Heart left ventricle (tissue), 16 donors: ENCODE measurements around the gene TMEM8B. TPM values are rescaled to one million over a fixed set of nuclear protein-coding genes. Genes with fewer than 3 reads are reported as not detected.
"Not testable (repeated sequence)": the region's sequence is repeated elsewhere in the genome, so short reads cannot be mapped to it uniquely, and the experiment has no call there.

Source experiments
- ATAC-seq, 4 donors: fragments of 200-7000 bp; cut with Tn5 transposase; one replicate each; pipeline ENCODE4 v1.9.1; 2020 to 2022; ENCODE audit warnings: moderate library complexity in 4 of 4, mild to moderate bottlenecking in 3 of 4, moderate number of reproducible peaks in 1 of 4
- DNase-seq, 5 donors: peaks; one replicate each; pipeline ENCODE4 v3.0.0-alpha.2; 2020
- H3K27ac ChIP-seq, 12 donors: fragments of 200-600 bp; sonication (generic) in 4 of 12; one replicate each; pipeline versions ENCODE4 v1.5.0 to v1.8.0; 2016 to 2022; ENCODE audit warnings: mild to moderate bottlenecking in 2 of 12
- H3K27me3 ChIP-seq, 9 donors: fragments of 200-600 bp; sonication (generic) in 2 of 9; one replicate each; pipeline versions ENCODE4 v1.5.1 to v1.8.0; 2016 to 2022; ENCODE audit warnings: mild to moderate bottlenecking in 3 of 9
- H3K36me3 ChIP-seq, 9 donors: fragments of 200-600 bp; sonication (generic) in 2 of 9; one replicate each; pipeline versions ENCODE4 v1.5.0 to v1.8.0; 2018 to 2022; ENCODE audit warnings: mild to moderate bottlenecking in 2 of 9
- H3K4me1 ChIP-seq, 12 donors: fragments of 200-600 bp; sonication (generic) in 4 of 12; one replicate each; pipeline versions ENCODE4 v1.5.0 to v1.8.0; 2016 to 2022; ENCODE audit warnings: mild to moderate bottlenecking in 3 of 12
- H3K4me3 ChIP-seq, 12 donors: fragments of 200-600 bp; sonication (generic) in 4 of 12; one replicate each; pipeline versions ENCODE4 v1.5.0 to v1.8.0; 2017 to 2022; ENCODE audit warnings: mild to moderate bottlenecking in 9 of 12, moderate library complexity in 4 of 12
- H3K9me3 ChIP-seq, 12 donors: fragments of 200-600 bp; sonication (generic) in 4 of 12; one replicate each; pipeline versions ENCODE4 v1.5.0 to v1.8.0; 2016 to 2022; ENCODE audit warnings: mild to moderate bottlenecking in 1 of 12
- POLR2A ChIP-seq, 2 donors: fragments of 450-650 bp; IDR thresholded peaks; one replicate each; pipeline ENCODE4 v1.6.1; 2017; ENCODE audit warnings: antibody characterized with exemption in 2 of 2, mild to moderate bottlenecking in 2 of 2, moderate library complexity in 2 of 2
- WGBS, 4 donors: extraction: QIAGEN DNeasy Blood & Tissue Kit in 2 of 4; methylation state at CpG; one replicate each; pipeline versions ENCODE4 v1.1.5 to v1.1.7; 2013 to 2018; 5-methylcytosine and 5-hydroxymethylcytosine counted together
- intact Hi-C, 10 donors: fragments of 100-400 bp; cut with DNase I; formaldehyde crosslinking; loops; one replicate each; pipeline versions ENCODE4 v1.11.1 to v1.14.2; 2022
- polyA plus RNA-seq, 2 donors: library from polyadenylated mRNA; stranded (reverse); fragments of 200-250 nt; gene quantifications; one replicate each; pipeline ENCODE4 v1.2.3, GENCODE V29; 2013
- total RNA-seq, 9 donors: library from RNA; depleted of rRNA in 2 of 9; stranded (reverse); fragments of >200 nt in 2 of 9; fragmentation: NEBNext Ultra II Directional in 3 of 9; extraction: Animal tissue kit (Norgen Biotek cat#: 25700) in 3 of 9; gene quantifications; one replicate each; pipeline versions ENCODE4 v1.1.0 to v1.2.4, GENCODE V29; 2016 to 2023
- TF ChIP-seq, protein P1 (sequence below), 12 donors: fragments of 200-600 bp; sonication (generic) in 4 of 12; IDR thresholded peaks; one replicate each; pipeline versions ENCODE4 v1.5.0 to v1.8.0; 2018 to 2022; ENCODE audit warnings: antibody characterized with exemption in 12 of 12, mild to moderate bottlenecking in 5 of 12
- donor health status: ischemic (EF 13 %, LVEDD 7.1; RV severe dilation, severe dysfunction).
- donor health status: healthy with polysubstance abuse.
- donor health status: DM: no; HTN: yes; CAD: no.
- donor health status: DM: no; HTN: no; CAD: no.
- donor health status: ischemic (EF 25% LVEDD 6.9; RV normal size, moderate dysfunction).
- donor health status: ischemic (EF 25% LVEDD 5.7; RV mildly dilated, moderate dysfunction).
- donor health status: healthy.
- donor health status: DM: yes; HTN: yes; CAD: no.
- donor health status: ischemic (EF 35%, LVEDD 5.7; RV mildly dilated, moderate dysfunction).
- donor health status: nonischemic (EF 11% LVEDD 7.7; RV severe dilation, severe dysfunction).
- donor health status: DM: yes; HTN: yes; CAD: no.
- donor health status: PGD.
- donor health status: ischemic (EF 29% LVEDD 5.4; RV normal size, mild dysfunction).
- donor health status: nonischemic (EF 23%, LVEDD 6.1; RV moderate dilation, normal function).

TMEM8B gene
- total and polyA plus RNA-seq, 11 donors, result 7.9 to 21.4 (median 17.9) TPM

DNA sequence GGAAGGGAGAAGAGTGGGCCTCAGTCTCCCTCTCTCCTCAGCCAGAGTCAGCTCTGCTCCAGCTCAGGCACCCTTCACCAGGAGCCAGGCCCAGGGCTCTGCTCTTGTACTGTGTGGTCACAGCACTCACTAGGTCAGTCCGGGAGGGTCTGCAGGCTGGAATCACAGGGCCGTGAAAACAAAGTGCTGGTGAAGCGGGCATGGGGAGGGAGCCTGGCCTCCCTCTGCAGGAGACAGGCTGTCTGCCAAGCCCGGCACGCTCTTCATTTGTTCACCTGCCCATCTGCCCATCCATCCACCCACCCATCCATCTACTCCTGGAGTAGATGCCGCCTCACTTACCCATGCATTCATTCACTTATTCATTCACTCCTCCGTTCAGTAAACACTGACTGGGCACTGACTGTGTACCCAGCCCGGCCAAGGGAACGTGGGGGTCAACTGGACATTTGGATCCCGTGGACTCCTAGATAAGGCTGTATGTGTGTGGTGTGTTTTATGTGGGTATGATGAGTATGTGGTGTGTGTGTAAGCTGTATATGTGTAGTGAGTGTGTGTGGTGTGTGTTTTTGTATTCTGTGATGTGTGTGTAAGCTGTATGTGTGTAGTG is 83.9 kb downstream of the TMEM8B start:
- H3K36me3 ChIP-seq, result no peaks in the 10 kb centered on the region
- no peak for TF ChIP-seq POLR2A (IDR thresholded peaks at IDR 0.05)
- TF ChIP-seq, protein P1, sequence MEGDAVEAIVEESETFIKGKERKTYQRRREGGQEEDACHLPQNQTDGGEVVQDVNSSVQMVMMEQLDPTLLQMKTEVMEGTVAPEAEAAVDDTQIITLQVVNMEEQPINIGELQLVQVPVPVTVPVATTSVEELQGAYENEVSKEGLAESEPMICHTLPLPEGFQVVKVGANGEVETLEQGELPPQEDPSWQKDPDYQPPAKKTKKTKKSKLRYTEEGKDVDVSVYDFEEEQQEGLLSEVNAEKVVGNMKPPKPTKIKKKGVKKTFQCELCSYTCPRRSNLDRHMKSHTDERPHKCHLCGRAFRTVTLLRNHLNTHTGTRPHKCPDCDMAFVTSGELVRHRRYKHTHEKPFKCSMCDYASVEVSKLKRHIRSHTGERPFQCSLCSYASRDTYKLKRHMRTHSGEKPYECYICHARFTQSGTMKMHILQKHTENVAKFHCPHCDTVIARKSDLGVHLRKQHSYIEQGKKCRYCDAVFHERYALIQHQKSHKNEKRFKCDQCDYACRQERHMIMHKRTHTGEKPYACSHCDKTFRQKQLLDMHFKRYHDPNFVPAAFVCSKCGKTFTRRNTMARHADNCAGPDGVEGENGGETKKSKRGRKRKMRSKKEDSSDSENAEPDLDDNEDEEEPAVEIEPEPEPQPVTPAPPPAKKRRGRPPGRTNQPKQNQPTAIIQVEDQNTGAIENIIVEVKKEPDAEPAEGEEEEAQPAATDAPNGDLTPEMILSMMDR (IDR thresholded peaks at IDR 0.05), result no peak
- peak overlapping the region; percentile 47 to 98 (median 94) for H3K27ac ChIP-seq
- H3K4me1 ChIP-seq, result peaks cover 10 to 91% (median 62%) of the 10 kb centered on the region in 12 donors
- no peaks in the 10 kb centered on the region for H3K9me3 ChIP-seq
- WGBS, 4 donors, result 54 to 70% (median 61%) methylated on average over 10 of the region's 10 CpGs
- intact Hi-C loops, result no loop called here
- DNase-seq, result no peak
- H3K27me3 ChIP-seq, result no peaks in the 10 kb centered on the region
- H3K4me3 ChIP-seq, result peak overlapping the region in 11 of 12 donors; percentile 2 to 59 (median 52)
- ATAC-seq, result no peak

DNA sequence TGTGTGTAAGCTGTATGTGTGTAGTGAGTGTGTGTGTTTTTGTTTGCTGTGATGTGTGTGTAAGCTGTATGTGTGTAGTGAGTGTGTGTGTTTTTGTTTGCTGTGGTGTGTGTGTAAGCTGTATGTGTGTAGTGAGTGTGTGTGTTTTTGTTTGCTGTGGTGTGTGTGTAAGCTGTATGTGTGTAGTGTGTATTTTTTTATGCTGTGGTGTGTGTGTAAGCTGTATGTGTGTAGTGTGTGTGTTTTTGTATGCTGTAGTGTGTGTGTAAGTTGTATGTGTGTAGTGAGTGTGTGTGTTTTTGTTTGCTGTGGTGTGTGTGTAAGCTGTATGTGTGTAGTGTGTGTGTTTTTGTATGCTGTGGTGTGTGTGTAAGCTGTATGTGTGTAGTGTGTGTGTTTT is 84.4 kb downstream of the TMEM8B start:
- peak overlapping the region in 7 of 12 donors; percentile 2 to 59 (median 52) for H3K4me3 ChIP-seq
- H3K4me1 ChIP-seq, result peaks cover 10 to 91% (median 58%) of the 10 kb centered on the region in 12 donors
- ATAC-seq, DNase-seq, H3K9me3 ChIP-seq, H3K27me3 ChIP-seq, intact Hi-C loops, H3K36me3 ChIP-seq: not testable (repeated sequence)
- H3K27ac ChIP-seq, result peak overlapping the region in 6 of 12 donors; percentile 87 to 98 (median 94)

DNA sequence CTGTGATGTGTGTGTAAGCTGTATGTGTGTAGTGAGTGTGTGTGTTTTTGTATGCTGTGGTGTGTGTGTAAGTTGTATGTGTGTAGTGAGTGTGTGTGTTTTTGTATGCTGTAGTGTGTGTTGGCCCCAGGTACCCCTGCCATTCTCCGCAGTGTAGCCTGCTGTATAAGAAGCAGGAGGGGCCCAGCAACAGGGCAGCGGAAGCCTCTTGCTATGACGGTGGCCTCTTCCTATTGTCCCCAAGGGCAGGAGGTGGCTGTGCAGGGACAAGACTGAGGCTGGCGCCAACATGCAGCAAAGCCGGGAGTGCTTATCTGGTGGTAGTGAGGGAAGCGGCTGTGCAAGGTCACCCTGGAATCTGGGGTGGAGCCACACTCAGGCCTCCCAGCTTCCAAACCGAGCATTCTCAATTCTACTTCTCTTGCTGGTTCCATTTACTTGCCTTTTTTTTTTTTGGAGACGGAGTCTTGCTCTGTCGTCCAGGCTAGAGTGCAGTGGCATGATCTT is 85.3 kb downstream of the TMEM8B start:
- Histone ChIP-seq H3K27ac (peak overlapping the region; percentile 48 to 93 (median 82)), H3K4me3 (peak overlapping the region in 1 of 12 donors; percentile 1), H3K4me1 (peaks cover 13 to 90% (median 56%) of the 10 kb centered on the region in 12 donors), H3K27me3 (no peaks in the 10 kb centered on the region), H3K36me3 (no peaks in the 10 kb centered on the region), H3K9me3 (no peaks in the 10 kb centered on the region)
- TF ChIP-seq, protein P1 (IDR thresholded peaks at IDR 0.05), result no peak
- TF ChIP-seq POLR2A (IDR thresholded peaks at IDR 0.05), result no peak
- DNase-seq, result peak; percentile 84 to 93 (median 87)
- WGBS, 4 donors, result 7 to 14% (median 7%) methylated on average over 9 of the region's 9 CpGs
- intact Hi-C loops, result no loop called here
- peak; percentile 82 to 89 (median 86) for ATAC-seq

Other genes with a start within 250 kb of the TMEM8B start
- gene TESK1, start 224.0 kb upstream of the TMEM8B start, total RNA-seq, result 10 to 100 TPM; 19.8 to 47.6 (median 24.5) TPM
- gene TESK1, start 224.0 kb upstream of the TMEM8B start, polyA plus RNA-seq, result 10 to 100 TPM; 33.3 to 40.8 TPM
- 1 to 10 TPM in 4 of 9 donors, under 1 TPM in 3, not detected in 2; 0.46 to 10.0 (median 1.2) TPM for gene CD72, start 210.8 kb upstream of the TMEM8B start, total RNA-seq
- gene CD72, start 210.8 kb upstream of the TMEM8B start, polyA plus RNA-seq, result under 1 TPM; 0.38 to 0.76 TPM
- 1 to 10 TPM in 1 of 9 donors, under 1 TPM in 2, not detected in 6; 0.47 to 4.2 (median 0.54) TPM for gene SIT1, start 178.3 kb upstream of the TMEM8B start, total RNA-seq
- gene SIT1, start 178.3 kb upstream of the TMEM8B start, polyA plus RNA-seq, result under 1 TPM in 1 of 2 donors, not detected in 1; 0.19 TPM
- gene RMRP, start 171.2 kb upstream of the TMEM8B start, total RNA-seq, result over 10,000 TPM in 3 of 9 donors, 1,000 to 10,000 TPM in 5, 100 to 1,000 TPM in 1; 462 to 18,741 (median 5,764) TPM
- 100 to 1,000 TPM; 118 to 429 TPM for gene RMRP, start 171.2 kb upstream of the TMEM8B start, polyA plus RNA-seq
- gene CCDC107, start 170.9 kb upstream of the TMEM8B start, total RNA-seq, result 10 to 100 TPM; 35.5 to 78.5 (median 43.8) TPM
- 100 to 1,000 TPM in 1 of 2 donors, 10 to 100 TPM in 1; 70.1 to 116 TPM for gene CCDC107, start 170.9 kb upstream of the TMEM8B start, polyA plus RNA-seq
- 1 to 10 TPM in 1 of 9 donors, under 1 TPM in 8; 0.11 to 1.2 (median 0.27) TPM for gene ARHGEF39, start 164.0 kb upstream of the TMEM8B start, total RNA-seq
- gene ARHGEF39, start 164.0 kb upstream of the TMEM8B start, polyA plus RNA-seq, result under 1 TPM; 0.12 to 0.30 TPM
- gene CA9, start 155.3 kb upstream of the TMEM8B start, total RNA-seq, result 10 to 100 TPM in 1 of 9 donors, 1 to 10 TPM in 1, under 1 TPM in 1, not detected in 6; 0.47 to 13.9 (median 2.3) TPM
- gene CA9, start 155.3 kb upstream of the TMEM8B start, polyA plus RNA-seq, result under 1 TPM; 0.23 to 0.54 TPM
- 1,000 to 10,000 TPM in 3 of 9 donors, 100 to 1,000 TPM in 6; 621 to 1,314 (median 858) TPM for gene TPM2, start 139.3 kb upstream of the TMEM8B start, total RNA-seq
- 1,000 to 10,000 TPM in 1 of 2 donors, 100 to 1,000 TPM in 1; 761 to 2,450 TPM for gene TPM2, start 139.3 kb upstream of the TMEM8B start, polyA plus RNA-seq
- 100 to 1,000 TPM; 193 to 373 (median 261) TPM for gene TLN1, start 97.0 kb upstream of the TMEM8B start, total RNA-seq
- 100 to 1,000 TPM; 152 to 241 TPM for gene TLN1, start 97.0 kb upstream of the TMEM8B start, polyA plus RNA-seq
- gene CREB3, start 96.6 kb upstream of the TMEM8B start, total RNA-seq, result 10 to 100 TPM; 16.1 to 38.0 (median 25.5) TPM
- 10 to 100 TPM; 26.7 to 49.4 TPM for gene CREB3, start 96.6 kb upstream of the TMEM8B start, polyA plus RNA-seq
- 10 to 100 TPM; 52.1 to 93.8 (median 65.5) TPM for gene GBA2, start 80.0 kb upstream of the TMEM8B start, total RNA-seq
- gene GBA2, start 80.0 kb upstream of the TMEM8B start, polyA plus RNA-seq, result 10 to 100 TPM; 54.1 to 96.2 TPM
- gene RGP1, start 79.9 kb upstream of the TMEM8B start, total RNA-seq, result 10 to 100 TPM; 25.4 to 38.8 (median 32.7) TPM
- gene RGP1, start 79.9 kb upstream of the TMEM8B start, polyA plus RNA-seq, result 10 to 100 TPM; 14.7 to 29.8 TPM
- not detected for gene MSMP, start 75.0 kb upstream of the TMEM8B start, total RNA-seq
- gene MSMP, start 75.0 kb upstream of the TMEM8B start, polyA plus RNA-seq, result under 1 TPM in 1 of 2 donors, not detected in 1; 0.26 TPM
- gene NPR2, start 37.6 kb upstream of the TMEM8B start, total RNA-seq, result 10 to 100 TPM; 15.2 to 36.4 (median 23.7) TPM
- gene NPR2, start 37.6 kb upstream of the TMEM8B start, polyA plus RNA-seq, result 10 to 100 TPM; 10.2 to 14.5 TPM
- gene SPAG8, start 17.0 kb upstream of the TMEM8B start, total RNA-seq, result 1 to 10 TPM; 1.5 to 4.0 (median 2.5) TPM
- 1 to 10 TPM in 1 of 2 donors, under 1 TPM in 1; 0.58 to 4.2 TPM for gene SPAG8, start 17.0 kb upstream of the TMEM8B start, polyA plus RNA-seq
- 10 to 100 TPM; 48.7 to 77.5 (median 57.4) TPM for gene HINT2, start 14.2 kb upstream of the TMEM8B start, total RNA-seq
- 100 to 1,000 TPM in 1 of 2 donors, 10 to 100 TPM in 1; 51.4 to 139 TPM for gene HINT2, start 14.2 kb upstream of the TMEM8B start, polyA plus RNA-seq
- not detected for gene FAM221B, start 496 bp upstream of the TMEM8B start, total RNA-seq
- not detected for gene FAM221B, start 496 bp upstream of the TMEM8B start, polyA plus RNA-seq
- gene OR13J1, start 41.2 kb downstream of the TMEM8B start, total RNA-seq, result not detected
- not detected for gene OR13J1, start 41.2 kb downstream of the TMEM8B start, polyA plus RNA-seq
- 1 to 10 TPM in 8 of 9 donors, under 1 TPM in 1; 0.97 to 9.5 (median 4.4) TPM for gene HRCT1, start 77.0 kb downstream of the TMEM8B start, total RNA-seq
- 1 to 10 TPM; 3.7 to 6.3 TPM for gene HRCT1, start 77.0 kb downstream of the TMEM8B start, polyA plus RNA-seq
- gene SPAAR, start 80.3 kb downstream of the TMEM8B start, total RNA-seq, result 10 to 100 TPM in 2 of 9 donors, 1 to 10 TPM in 7; 4.1 to 10.3 (median 6.8) TPM
- gene SPAAR, start 80.3 kb downstream of the TMEM8B start, polyA plus RNA-seq, result 10 to 100 TPM in 1 of 2 donors, 1 to 10 TPM in 1; 7.4 to 11.3 TPM
- gene OR2S2, start 128.9 kb downstream of the TMEM8B start, total RNA-seq, result not detected
- gene OR2S2, start 128.9 kb downstream of the TMEM8B start, polyA plus RNA-seq, result not detected
- 10 to 100 TPM in 1 of 9 donors, 1 to 10 TPM in 8; 3.1 to 10.2 (median 4.9) TPM for gene RECK, start 207.7 kb downstream of the TMEM8B start, total RNA-seq
- gene RECK, start 207.7 kb downstream of the TMEM8B start, polyA plus RNA-seq, result 1 to 10 TPM; 2.5 to 3.7 TPM